MM.1S (cell line): ENCODE data around the gene ZNF768.
"Not testable (repeated sequence)": the region's sequence is repeated elsewhere in the genome, so short reads cannot be mapped to it uniquely, and the experiment has no call there.

Source experiments
- DNase-seq: peaks from one replicate; pipeline ENCODE4 v3.0.0-alpha.2; 2015
- H2AFZ ChIP-seq: fragments of 300-600 bp; sonication (generic); 2 replicates; pipeline ENCODE4 v1.6.0; 2016; ENCODE audit warnings: antibody characterized with exemption, low read length
- H3F3A ChIP-seq: fragments of 300-600 bp; sonication (generic); 2 replicates; pipeline ENCODE4 v1.6.1; 2016; ENCODE audit warnings: mild to moderate bottlenecking, antibody characterized with exemption, low read length, moderate library complexity, mixed read lengths; ENCODE audit not compliant: insufficient read depth
- H3K27ac ChIP-seq: fragments of 300-600 bp; sonication (generic); 2 replicates; pipeline ENCODE4 v1.5.1; 2016; ENCODE audit warnings: mild to moderate bottlenecking, low read length
- H3K27me3 ChIP-seq: fragments of 300-600 bp; sonication (generic); replicated peaks from 2 replicates; pipeline ENCODE4 v1.6.0; 2016; ENCODE audit warnings: low read length; ENCODE audit not compliant: insufficient read depth
- H3K36me3 ChIP-seq: fragments of 300-600 bp; sonication (generic); replicated peaks from 2 replicates; pipeline ENCODE4 v1.6.1; 2016; ENCODE audit warnings: mild to moderate bottlenecking, low read length, mixed read lengths; ENCODE audit not compliant: insufficient read depth
- H3K4me1 ChIP-seq: fragments of 300-600 bp; sonication (generic); 2 replicates; pipeline ENCODE4 v1.6.1; 2016; ENCODE audit warnings: low read length, mixed read lengths
- H3K4me2 ChIP-seq: fragments of 300-600 bp; sonication (generic); 2 replicates; pipeline ENCODE4 v1.6.0; 2016; ENCODE audit warnings: low read depth, low read length
- H3K4me3 ChIP-seq: fragments of 300-600 bp; sonication (generic); 2 replicates; pipeline ENCODE4 v1.5.1; 2016; ENCODE audit warnings: low read length, mixed read lengths
- H3K79me2 ChIP-seq: fragments of 300-600 bp; sonication (generic); 2 replicates; pipeline ENCODE4 v1.6.1; 2016; ENCODE audit warnings: mixed run types, low read length, mixed read lengths
- H3K9ac ChIP-seq: fragments of 300-600 bp; sonication (generic); 2 replicates; pipeline ENCODE4 v1.6.1; 2016; ENCODE audit warnings: low read length, mixed read lengths
- H3K9me2 ChIP-seq: fragments of 300-600 bp; sonication (generic); replicated peaks from 2 replicates; pipeline ENCODE4 v1.6.1; 2016; ENCODE audit warnings: mild to moderate bottlenecking, low read length, mixed read lengths; ENCODE audit not compliant: insufficient read depth
- H3K9me3 ChIP-seq: fragments of 300-600 bp; sonication (generic); replicated peaks from 2 replicates; pipeline ENCODE4 v1.6.1; 2016; ENCODE audit warnings: mild to moderate bottlenecking, low read length, mixed read lengths; ENCODE audit not compliant: insufficient read depth
- H4K20me1 ChIP-seq: fragments of 300-600 bp; sonication (generic); 2 replicates; pipeline ENCODE4 v1.6.1; 2016; ENCODE audit warnings: mild to moderate bottlenecking, low read length, moderate library complexity, mixed read lengths; ENCODE audit not compliant: insufficient read depth
- EZH2 ChIP-seq: fragments of 300-600 bp; sonication (generic); optimal IDR thresholded peaks from 2 replicates; pipeline ENCODE3; 2017; ENCODE audit warnings: low read depth, mild to moderate bottlenecking, antibody characterized with exemption, low read length, mixed read lengths
- EZH2phosphoT487 ChIP-seq: fragments of 300-600 bp; sonication (generic); IDR thresholded peaks from 2 replicates; pipeline ENCODE4 v1.6.1; 2018; ENCODE audit warnings: antibody characterized with exemption, low read length
- TF ChIP-seq, protein P1 (sequence below): fragments of 300-600 bp; sonication (generic); IDR thresholded peaks from 2 replicates; pipeline ENCODE4 v1.5.1; 2016; ENCODE audit warnings: antibody characterized with exemption, low read length, mixed read lengths

Gene ZNF768

DNA sequence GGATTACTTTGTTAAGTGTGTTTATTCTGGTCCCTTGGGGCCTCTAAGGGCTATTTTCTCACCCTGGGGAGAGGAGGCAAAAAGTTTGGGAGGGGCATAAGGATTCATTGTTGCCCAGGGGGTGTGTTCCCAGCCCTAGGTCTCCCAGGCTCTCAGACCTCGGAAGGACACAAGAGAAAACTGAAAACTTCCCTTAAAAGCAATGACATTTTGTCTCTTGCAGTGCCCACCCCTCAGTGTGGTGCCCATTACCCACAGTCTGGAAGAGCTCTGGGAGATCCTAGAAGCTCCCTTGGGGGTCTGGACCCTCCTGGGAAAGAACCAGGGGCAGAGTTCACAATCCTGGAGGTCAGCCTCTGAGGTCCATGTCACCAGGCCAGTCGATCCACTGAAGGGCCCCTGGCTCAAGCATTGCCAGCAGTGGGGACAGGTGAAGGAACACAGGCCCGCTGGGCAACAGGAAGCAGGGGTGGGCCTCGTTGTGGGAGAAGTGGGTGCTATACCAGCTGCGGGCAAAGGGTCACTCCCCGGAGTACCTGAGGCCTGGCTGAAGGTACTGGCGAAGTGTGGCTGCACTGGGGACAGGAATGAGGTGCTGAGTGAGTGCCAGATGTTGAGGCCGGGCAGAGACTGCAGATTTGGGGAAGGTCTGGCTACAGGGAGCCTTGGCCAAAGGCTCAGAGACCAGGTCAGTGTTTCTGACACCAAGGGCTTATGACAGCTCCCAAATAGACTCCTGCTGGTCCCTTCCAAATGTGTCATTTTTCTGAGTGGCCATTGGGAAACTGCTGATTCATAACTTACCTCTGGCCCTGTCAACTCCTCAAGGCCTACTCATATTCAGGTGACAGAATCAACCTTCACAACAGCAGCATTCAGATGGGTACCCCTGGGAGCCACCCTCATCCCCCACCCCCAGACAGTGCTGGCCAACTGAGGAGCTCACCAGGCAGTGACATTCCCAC is 12.9 kb upstream of the ZNF768 start:
- Histone ChIP-seq H3K27me3 (no peaks in the 10 kb centered on the region), H3K9me3 (no peaks in the 10 kb centered on the region), H3K36me3 (no peaks in the 10 kb centered on the region), H4K20me1 (no peaks in the 10 kb centered on the region), H3K4me2 (no peak overlapping the region), H3K79me2 (peaks cover 11% of the 10 kb centered on the region), H3F3A (no peaks in the 10 kb centered on the region), H3K27ac (no peak overlapping the region), H3K4me3 (no peak overlapping the region), H2AFZ (no peak overlapping the region), H3K9me2 (no peaks in the 10 kb centered on the region), H3K9ac (no peak overlapping the region), H3K4me1 (peaks cover 6% of the 10 kb centered on the region; the same call in 1 of the 2 replicates)
- TF ChIP-seq EZH2phosphoT487 = no peak
- TF ChIP-seq EZH2 = no peak
- TF ChIP-seq, protein P1, sequence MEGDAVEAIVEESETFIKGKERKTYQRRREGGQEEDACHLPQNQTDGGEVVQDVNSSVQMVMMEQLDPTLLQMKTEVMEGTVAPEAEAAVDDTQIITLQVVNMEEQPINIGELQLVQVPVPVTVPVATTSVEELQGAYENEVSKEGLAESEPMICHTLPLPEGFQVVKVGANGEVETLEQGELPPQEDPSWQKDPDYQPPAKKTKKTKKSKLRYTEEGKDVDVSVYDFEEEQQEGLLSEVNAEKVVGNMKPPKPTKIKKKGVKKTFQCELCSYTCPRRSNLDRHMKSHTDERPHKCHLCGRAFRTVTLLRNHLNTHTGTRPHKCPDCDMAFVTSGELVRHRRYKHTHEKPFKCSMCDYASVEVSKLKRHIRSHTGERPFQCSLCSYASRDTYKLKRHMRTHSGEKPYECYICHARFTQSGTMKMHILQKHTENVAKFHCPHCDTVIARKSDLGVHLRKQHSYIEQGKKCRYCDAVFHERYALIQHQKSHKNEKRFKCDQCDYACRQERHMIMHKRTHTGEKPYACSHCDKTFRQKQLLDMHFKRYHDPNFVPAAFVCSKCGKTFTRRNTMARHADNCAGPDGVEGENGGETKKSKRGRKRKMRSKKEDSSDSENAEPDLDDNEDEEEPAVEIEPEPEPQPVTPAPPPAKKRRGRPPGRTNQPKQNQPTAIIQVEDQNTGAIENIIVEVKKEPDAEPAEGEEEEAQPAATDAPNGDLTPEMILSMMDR = no peak
- DNase-seq = no peak

DNA sequence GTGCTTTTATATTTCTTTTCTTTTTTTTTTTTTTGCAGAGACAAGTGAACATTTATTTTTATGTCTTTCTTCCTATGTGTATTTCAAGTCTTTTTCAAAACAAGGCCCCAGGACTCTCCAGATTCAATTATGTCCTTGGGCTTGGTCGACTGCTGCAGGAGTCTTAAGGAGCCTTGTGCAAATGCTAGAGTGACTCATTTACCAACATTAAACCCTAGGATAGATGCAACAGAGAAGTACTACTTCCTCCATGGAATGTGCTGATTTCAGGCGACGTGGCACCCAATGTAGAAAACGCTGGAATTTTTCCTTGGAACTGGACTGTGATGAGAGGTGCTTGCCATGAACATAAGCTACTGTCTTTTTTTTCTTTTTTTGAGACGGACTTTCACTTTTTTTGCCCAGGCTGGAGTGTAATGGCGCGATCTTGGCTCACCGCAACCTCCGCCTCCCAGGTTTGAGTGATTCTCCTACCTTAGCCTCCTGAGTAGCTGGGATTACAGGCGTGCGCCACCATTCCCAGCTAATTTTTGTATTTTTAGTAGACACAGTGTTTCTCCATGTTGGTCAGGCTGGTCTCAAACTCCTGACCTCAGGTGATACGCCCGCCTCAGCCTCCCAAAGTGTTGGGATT is 10.1 kb upstream of the ZNF768 start:
- not testable (repeated sequence) for H3K27ac ChIP-seq, H3K9ac ChIP-seq, H4K20me1 ChIP-seq, H2AFZ ChIP-seq, H3K4me1 ChIP-seq, DNase-seq, H3K4me3 ChIP-seq, H3K4me2 ChIP-seq, H3K9me3 ChIP-seq, H3K27me3 ChIP-seq, H3K9me2 ChIP-seq, H3F3A ChIP-seq, H3K36me3 ChIP-seq
- H3K79me2 ChIP-seq = peaks cover 33% of the 10 kb centered on the region

DNA sequence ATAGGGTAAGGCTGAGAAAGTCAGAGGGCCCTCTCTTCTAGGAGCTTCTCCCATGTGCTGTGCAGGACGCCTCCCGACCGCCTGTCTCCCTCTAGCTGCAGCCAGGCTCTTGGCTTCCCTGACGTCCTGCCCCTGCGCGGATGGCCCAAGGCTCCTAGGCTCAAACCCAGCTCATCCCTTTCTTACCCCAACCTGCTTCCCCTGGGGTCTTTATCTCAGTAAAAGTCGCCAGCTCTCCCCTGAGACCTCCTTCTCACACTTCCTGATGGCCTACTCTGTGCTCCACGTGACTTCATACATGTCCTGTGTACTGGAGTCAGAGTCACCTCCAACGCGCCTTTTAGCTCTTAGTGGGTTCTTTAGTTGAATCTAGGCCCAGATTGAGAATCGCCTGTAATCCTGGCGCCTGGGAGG is 9.4 kb upstream of the ZNF768 start:
- no peaks in the 10 kb centered on the region for H3K9me3 ChIP-seq
- peak overlapping the region; percentile 67 for H3K4me3 ChIP-seq
- peaks cover 33% of the 10 kb centered on the region for H3K79me2 ChIP-seq
- peak overlapping the region; percentile 89; the same call in 1 of the 2 replicates for H2AFZ ChIP-seq
- H3K27ac ChIP-seq = no peak overlapping the region
- TF ChIP-seq EZH2phosphoT487 (no peak), EZH2 (no peak)
- peak overlapping the region; percentile 88 for H3K4me2 ChIP-seq
- H3K27me3 ChIP-seq = no peaks in the 10 kb centered on the region
- no peaks in the 10 kb centered on the region for H4K20me1 ChIP-seq
- H3K36me3 ChIP-seq = no peaks in the 10 kb centered on the region
- DNase-seq = no peak
- no peak overlapping the region for H3K9ac ChIP-seq
- no peaks in the 10 kb centered on the region for H3F3A ChIP-seq
- H3K4me1 ChIP-seq = peaks cover 6% of the 10 kb centered on the region; the same call in 1 of the 2 replicates
- H3K9me2 ChIP-seq = no peaks in the 10 kb centered on the region

DNA sequence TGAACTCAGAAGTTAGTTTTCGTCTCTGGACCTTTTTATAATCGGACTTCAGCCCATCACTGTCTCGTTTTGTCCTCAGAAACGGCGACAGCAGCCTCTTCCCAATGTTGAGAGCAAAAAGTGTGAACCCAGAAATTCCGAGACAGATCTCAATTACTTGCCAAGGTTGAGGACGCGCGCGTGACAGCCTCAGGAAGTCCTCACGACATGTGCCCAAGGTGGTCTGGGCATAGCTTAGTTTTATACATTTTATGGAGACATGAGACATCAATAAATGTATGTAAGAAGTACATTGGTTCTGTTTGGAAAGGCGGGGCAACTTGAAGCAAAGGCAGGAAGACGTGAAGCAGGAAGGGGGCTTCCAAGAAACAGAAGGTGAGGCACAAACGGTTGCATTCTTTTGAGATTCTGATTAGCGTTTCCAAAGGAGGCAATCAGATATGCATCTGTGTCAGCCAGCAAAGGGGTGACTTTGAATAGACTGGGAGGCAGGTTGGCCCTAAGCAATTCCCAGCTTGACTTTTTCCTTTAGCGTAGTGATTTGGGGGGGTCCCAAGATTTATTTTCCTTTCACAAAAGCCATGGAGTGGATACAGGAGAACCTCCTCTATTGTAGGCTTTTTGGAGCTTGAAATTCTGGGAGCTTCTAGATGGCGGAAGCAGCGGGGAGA is 8.9 kb upstream of the ZNF768 start:
- no peak for DNase-seq
- Histone ChIP-seq H3K9me3 (no peaks in the 10 kb centered on the region), H3K36me3 (no peaks in the 10 kb centered on the region), H3K9me2 (no peaks in the 10 kb centered on the region), H4K20me1 (no peaks in the 10 kb centered on the region), H3K27ac (peak overlapping the region; percentile 76; the same call in 1 of the 2 replicates), H3K79me2 (peaks cover 33% of the 10 kb centered on the region), H3F3A (no peaks in the 10 kb centered on the region), H3K4me1 (peaks cover 6% of the 10 kb centered on the region; the same call in 1 of the 2 replicates), H3K4me2 (peak overlapping the region; percentile 88), H3K4me3 (peak overlapping the region; percentile 67), H3K27me3 (no peaks in the 10 kb centered on the region), H3K9ac (peak overlapping the region; percentile 98), H2AFZ (peak overlapping the region; percentile 89)
- TF ChIP-seq, protein P1 = no peak
- TF ChIP-seq EZH2phosphoT487 (no peak), EZH2 (no peak)
